NCI-H82 treated with DMSO at 0.1 percent for 48 hours (cell line): ENCODE results near the gene ZNF862.

Experiments used
- DNase-seq: peaks from one replicate; lab custom pipeline; 2025; ENCODE audit not compliant: unreplicated experiment; lab: John Stamatoyannopoulos, UW

ZNF862 gene

DNA sequence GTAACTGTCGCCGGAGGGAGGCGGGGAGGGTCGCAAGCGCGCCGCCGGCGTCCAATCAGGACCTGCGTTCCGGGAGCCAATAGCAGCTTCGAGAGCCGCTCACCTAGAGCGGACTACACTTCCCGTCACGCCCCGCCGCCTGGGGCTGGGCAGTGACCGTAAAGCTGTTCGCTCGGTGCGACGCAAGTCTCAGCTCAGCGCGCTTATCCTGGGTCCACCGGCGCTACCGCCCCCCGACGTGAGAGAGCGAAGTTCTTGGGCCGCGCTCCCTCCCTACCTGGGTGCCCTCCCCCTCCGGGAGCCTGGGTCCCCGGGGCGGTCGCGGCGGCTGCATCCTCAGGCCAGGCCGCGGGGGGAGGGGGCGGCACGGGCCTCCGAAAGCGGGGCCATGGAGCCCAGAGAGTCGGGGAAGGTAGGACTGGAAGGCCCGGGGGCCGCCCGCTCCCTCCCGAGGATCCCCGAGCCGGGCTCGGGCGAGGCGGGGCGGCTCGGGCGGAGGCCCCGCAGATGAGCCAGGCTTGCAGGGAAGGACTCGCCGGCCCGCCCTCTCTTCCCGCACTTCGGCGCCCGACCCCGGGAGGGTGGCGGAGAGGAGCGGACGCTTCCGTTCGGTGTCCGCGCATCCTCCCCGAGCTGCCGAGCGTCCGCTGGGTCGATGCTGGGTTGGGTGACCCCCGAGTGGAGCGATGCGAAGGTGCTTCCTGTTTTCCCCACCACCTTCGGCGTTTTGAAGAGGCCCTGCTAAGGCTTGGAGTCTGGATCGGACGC is at the start of gene ZNF862:
Gene ZNF862, plus strand, starts transcription at position 152 of the 768 bp plus-strand sequence. Its CDS starts 237 bp downstream, at position 389.
- DNase-seq: peak; percentile 87

- no peak for DNase-seq
Measured at GRCh38 chr7:149789101-149789500, 49.1 kb upstream of the ZNF862 start.

- DNase-seq: no peak
Measured at GRCh38 chr7:149790146-149790548, 48.0 kb upstream of the ZNF862 start.

DNA sequence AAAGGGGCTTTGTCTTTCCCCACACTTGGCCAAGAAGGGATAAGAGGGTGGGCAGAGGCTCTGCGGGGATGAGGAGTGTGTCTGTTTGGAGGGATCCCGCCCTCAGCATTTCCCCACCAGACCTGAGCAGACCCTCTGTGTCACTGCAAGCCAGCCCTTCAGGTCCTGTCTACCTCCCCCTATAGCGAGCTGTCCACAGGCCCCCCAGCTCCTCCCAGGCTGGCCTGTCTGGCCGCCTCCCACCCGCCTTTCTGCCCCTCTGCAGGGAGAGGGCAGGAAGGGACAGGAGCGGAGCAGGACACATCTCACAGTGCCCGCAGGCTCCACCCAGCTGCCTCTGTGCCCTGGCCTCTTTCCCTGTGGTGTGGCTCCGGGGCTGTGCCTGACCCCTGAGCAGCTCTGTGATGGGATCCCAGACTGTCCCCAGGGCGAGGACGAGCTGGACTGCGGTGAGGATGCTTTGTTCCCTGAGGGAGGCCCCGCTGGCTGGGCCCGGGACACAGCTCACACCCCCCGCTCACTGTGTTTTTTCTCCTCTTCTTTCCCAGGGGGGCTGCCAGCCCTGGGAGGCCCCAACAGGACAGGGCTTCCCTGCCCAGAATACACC is 47.3 kb upstream of the ZNF862 start:
- no peak for DNase-seq

- DNase-seq: no peak
Measured at GRCh38 chr7:149791411-149792219, 46.6 kb upstream of the ZNF862 start.

GRCh38 chr7:149792220-149792595 is 46.0 kb upstream of the ZNF862 start:
- no peak for DNase-seq

GRCh38 chr7:149793261-149793660 is 44.9 kb upstream of the ZNF862 start:
- DNase-seq: no peak

GRCh38 chr7:149794661-149795060 is 43.5 kb upstream of the ZNF862 start:
- DNase-seq: no peak

DNA sequence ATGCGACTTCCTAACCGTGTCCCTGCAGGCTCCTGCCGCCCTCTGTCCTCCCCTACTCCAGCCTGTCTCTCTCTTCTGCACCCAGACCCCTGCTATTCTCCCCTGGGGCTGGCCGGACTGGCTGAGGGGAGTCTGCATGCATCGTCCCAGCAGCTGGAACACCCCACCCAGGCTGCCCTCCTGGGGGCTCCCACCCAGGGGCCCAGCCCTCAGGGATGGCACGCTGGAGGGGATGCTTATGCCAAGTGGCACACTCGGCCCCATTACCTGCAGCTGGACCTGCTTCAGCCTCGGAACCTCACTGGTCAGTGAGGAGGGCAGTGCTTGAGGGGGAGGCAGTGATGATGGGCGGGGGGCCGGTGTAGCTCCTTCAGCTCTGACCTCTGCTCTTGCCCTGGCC is 43.0 kb upstream of the ZNF862 start:
- no peak for DNase-seq

- DNase-seq: no peak
Measured at GRCh38 chr7:149796287-149796860, 41.8 kb upstream of the ZNF862 start.

DNA sequence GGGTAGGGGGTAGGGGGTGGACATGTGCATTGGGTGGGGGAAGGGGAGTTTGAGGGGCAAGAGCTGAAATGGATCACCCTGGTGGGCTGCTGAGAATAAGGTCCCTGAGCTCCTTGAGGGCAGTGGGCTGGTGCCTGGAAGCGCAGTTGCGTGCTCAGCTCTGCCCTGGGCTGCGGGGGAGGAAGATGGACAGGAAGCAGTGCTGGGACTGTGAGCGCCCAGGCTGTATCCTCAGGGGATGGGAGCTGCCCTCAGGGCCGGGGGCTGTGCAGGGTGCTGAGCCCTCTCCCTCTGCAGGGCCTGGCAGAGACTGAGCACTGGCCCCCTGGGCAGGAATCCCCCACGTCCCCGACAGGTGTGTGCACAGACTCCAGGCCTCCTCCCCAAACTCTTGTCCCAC is 40.4 kb upstream of the ZNF862 start:
- no peak for DNase-seq

DNA sequence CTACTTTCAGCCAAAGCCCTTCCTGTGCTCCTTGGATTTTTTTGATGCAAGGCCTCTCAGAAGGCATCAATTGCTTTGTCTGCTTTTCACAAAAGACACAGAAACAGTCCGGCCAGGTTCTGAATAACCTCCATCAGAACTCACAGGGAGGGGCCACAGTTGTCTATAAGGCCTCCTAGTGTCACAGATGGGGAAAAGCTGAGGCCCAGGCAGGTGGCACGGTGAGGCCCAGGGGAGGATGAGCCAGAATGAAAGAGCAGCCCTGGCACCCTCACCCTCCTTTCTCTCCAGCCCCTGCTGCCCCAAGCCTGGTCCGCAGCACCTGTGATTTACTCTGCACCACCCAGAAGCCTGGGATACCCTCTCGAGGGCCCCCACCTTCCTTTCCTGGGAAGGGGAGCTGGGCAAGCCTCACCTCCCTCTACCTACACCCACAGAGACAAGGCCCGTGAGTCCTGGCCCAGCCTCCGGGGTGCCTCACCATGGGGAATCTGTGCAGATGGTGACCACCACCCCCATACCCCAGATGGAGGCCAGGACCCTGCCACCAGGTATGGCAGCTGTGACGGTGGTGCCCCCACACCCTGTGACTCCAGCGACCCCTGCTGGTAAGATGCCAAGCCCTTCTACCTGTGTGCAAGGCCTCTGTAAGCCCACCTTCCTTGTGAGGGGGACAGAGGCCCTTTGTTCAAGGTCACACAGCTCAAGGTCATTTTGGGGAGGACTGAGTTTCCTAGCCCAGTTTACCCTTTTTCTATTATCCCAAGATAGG is 38.6 kb upstream of the ZNF862 start:
- no peak for DNase-seq

DNA sequence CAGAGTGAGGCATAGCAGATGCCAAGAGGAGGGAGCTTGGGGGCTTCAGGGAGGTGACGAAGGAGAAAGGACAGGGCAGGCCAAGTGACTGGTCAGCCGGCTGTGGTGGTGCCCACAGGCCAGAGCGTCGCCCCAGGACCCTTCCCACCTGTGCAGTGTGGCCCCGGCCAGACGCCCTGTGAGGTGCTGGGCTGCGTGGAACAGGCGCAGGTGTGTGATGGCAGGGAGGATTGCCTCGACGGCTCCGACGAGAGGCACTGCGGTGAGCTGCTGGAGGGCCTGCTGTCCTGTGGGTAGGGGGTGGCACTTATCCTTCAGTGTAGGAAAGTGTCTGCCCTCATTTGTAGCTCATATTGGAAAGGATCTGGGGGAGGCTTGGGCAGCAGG is 38.0 kb upstream of the ZNF862 start:
- no peak for DNase-seq

- DNase-seq: no peak
Measured at GRCh38 chr7:149801002-149801566, 37.1 kb upstream of the ZNF862 start.

DNA sequence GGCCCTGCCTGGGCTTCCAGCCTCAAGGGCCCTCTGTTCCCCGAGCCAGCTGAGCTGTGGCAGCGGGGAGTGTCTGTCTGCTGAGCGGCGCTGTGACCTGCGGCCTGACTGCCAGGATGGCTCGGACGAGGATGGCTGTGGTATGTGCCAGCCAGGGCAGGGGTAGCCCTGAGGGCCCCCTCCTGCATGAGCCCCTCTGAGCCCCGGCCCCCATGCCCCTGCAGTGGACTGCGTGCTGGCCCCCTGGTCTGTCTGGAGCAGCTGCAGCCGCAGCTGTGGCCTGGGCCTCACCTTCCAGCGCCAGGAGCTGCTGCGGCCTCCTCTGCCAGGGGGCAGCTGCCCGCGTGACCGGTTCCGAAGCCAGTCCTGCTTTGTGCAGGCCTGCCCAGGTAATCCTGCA is 36.4 kb upstream of the ZNF862 start:
- DNase-seq: no peak

- no peak for DNase-seq
Measured at GRCh38 chr7:149802966-149803365, 35.2 kb upstream of the ZNF862 start.

DNA sequence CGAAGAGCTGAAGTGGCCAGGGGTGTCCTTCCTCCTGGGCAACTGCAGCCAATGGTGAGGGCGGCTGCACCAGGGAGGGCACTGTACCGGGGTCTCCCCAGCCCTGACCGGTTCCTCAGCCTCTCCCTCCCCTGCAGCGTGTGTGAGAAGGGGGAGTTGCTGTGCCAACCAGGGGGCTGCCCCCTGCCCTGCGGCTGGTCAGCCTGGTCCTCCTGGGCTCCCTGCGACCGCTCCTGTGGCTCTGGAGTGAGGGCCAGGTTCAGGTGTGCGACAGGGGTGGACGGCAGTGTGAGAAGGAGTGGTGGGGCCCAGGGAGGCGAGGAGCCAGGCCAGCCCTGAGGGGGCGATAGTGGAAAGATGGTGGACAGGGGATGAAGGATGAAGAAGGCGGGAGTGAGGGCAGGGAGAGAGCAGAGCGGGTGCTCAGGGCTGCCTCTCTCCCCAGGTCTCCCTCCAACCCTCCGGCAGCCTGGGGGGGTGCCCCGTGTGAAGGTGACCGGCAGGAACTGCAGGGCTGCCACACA is 34.6 kb upstream of the ZNF862 start:
- DNase-seq: no peak

DNA sequence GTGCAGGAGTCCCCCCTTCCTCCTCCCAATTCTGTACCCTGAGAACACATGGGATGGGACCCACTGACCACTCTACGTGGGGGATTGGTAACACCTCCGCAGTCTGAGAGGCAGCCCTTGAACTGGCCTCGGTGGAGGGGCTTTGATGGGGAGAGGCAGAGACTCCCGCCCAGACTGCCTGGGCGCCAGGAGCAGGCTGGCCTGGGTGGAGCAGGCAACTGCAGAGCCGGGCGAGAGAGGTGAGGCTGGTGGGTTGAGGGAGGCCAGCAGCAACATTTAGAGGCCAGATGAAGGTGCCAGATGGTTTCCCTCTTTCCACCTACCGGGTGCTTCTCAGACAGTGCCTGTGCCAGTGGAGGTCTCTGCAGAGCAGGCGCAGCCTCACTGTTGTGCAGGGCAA is 34.1 kb upstream of the ZNF862 start:
- no peak for DNase-seq

GRCh38 chr7:149806726-149807125 is 31.4 kb upstream of the ZNF862 start:
- no peak for DNase-seq

GRCh38 chr7:149808311-149808710 is 29.9 kb upstream of the ZNF862 start:
- no peak for DNase-seq
